ENCODE results near the gene CENPM.

DNA sequence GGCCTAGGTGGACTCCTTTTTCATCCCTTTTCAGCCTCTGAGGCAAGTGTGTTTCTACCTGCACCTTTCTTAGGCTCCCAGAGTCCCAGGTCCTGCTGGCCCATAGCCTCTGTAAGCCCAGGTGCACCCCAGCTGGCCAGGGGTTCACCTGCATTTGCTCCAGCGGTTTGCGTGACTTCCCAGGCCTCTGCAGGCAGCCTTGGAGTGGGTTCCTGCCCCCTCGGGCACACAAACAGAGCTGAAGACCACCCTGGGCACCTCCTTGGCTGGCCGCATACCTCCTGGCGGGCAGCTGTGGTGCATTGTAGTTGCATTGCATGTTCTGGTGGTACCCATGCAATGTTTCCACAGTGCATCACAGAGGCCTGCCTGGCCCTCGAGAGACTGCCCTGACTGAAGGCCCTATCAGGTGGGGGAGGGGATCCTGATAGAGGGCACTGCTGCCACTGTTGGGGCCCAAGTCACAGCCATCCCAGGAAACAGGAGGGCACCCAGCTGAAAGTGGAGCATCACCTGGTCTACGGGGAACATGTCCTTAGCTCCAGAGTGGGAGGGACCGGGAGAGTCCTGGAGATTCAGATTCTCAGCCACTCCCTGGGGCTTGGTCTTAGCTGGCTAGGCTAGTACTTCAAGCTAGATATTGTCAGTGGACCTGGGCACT, 46.2 kb downstream of the CENPM start:
- no peak for TF ChIP-seq FOXM1 (IDR thresholded peaks at IDR 0.05; ENCODE audit: borderline replicate concordance, low read depth)
- TF ChIP-seq TAF1 (IDR thresholded peaks at IDR 0.05; ENCODE audit: low read depth), result no peak
- TF ChIP-seq, protein P1, sequence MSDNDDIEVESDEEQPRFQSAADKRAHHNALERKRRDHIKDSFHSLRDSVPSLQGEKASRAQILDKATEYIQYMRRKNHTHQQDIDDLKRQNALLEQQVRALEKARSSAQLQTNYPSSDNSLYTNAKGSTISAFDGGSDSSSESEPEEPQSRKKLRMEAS (IDR thresholded peaks at IDR 0.05), result no peak
- no peak for TF ChIP-seq RAD21 (IDR thresholded peaks at IDR 0.05; ENCODE audit: low read depth)
- TF ChIP-seq EGR1 (IDR thresholded peaks at IDR 0.05), result no peak
- no peak for TF ChIP-seq TCF12 (IDR thresholded peaks at IDR 0.05; ENCODE audit: low read depth)
- TF ChIP-seq YY1 (IDR thresholded peaks at IDR 0.05; ENCODE audit: low read depth), result no peak
- no peak for TF ChIP-seq NFIC (IDR thresholded peaks at IDR 0.05)
- no peak for TF ChIP-seq EP300 (IDR thresholded peaks at IDR 0.05; ENCODE audit: borderline replicate concordance)
